ENCODE data around the gene RAPGEF1. TPM values are rescaled to one million over a fixed set of nuclear protein-coding genes. Genes with fewer than 3 reads are reported as not detected.

The RAPGEF1 gene
- total and polyA plus RNA-seq, 2 donors (not counting 1 experiment from before 2014, with no cell fraction given), result 33.3 to 42.8 TPM

DNA sequence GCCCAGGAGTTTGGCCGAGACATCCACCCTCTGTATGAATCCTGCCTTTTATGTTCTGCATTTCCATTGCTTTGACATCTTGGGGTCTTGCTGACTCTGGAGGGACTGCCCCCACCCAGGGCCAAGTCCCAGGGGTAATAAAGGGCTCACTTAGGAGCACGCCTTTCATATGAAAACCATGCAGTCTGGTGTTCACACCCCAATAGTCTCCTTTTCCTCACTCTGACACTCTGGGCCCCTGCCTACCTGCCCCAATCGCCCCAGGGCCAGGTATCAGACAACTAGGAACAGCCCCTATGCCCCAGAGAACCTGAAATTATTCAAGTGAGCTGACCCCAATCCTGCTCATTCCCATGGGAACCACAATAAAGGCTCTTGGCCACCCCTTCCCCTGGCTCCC, 33.1 kb upstream of the RAPGEF1 start:
- Histone ChIP-seq H3K27me3 (ENCODE audit: control insufficient read depth, insufficient read depth, low read length) (peaks cover 6% of the 10 kb centered on the region), H3K9me3 (ENCODE audit: control insufficient read depth, insufficient read depth, low read depth, low read length) (no peaks in the 10 kb centered on the region), H3K36me3 (ENCODE audit: control insufficient read depth, insufficient read depth, low read length) (no peaks in the 10 kb centered on the region), H3K9ac (ENCODE audit: insufficient read depth, low read length) (no peak overlapping the region), H3K27ac (ENCODE audit: insufficient read depth, low read length) (no peak overlapping the region), H3K79me2 (ENCODE audit: control insufficient read depth, insufficient read depth, low read length) (no peaks in the 10 kb centered on the region), H3K4me2 (ENCODE audit: extremely low read depth, insufficient read depth, low read length) (no peak overlapping the region), H3K4me1 (ENCODE audit: control insufficient read depth, extremely low read depth, insufficient read depth, low read length) (no peaks in the 10 kb centered on the region), H2AFZ (ENCODE audit: low read length) (no peak overlapping the region), H3K4me3 (replicated peaks in 1 of 4; ENCODE audit: control extremely low read depth in 1 of 4, insufficient read depth in 1 of 4, low read depth in 3 of 4, low read length in 4 of 4) (no peak overlapping the region), H4K20me1 (ENCODE audit: control insufficient read depth, extremely low read depth, insufficient read depth, low read length) (no peaks in the 10 kb centered on the region)
- no peak for DNase-seq (ENCODE audit: low read depth in 2 of 2)
- TF ChIP-seq EZH2 (IDR thresholded peaks at IDR 0.05; ENCODE audit: low read length, missing control alignments), result no peak
- TF ChIP-seq, protein P1, sequence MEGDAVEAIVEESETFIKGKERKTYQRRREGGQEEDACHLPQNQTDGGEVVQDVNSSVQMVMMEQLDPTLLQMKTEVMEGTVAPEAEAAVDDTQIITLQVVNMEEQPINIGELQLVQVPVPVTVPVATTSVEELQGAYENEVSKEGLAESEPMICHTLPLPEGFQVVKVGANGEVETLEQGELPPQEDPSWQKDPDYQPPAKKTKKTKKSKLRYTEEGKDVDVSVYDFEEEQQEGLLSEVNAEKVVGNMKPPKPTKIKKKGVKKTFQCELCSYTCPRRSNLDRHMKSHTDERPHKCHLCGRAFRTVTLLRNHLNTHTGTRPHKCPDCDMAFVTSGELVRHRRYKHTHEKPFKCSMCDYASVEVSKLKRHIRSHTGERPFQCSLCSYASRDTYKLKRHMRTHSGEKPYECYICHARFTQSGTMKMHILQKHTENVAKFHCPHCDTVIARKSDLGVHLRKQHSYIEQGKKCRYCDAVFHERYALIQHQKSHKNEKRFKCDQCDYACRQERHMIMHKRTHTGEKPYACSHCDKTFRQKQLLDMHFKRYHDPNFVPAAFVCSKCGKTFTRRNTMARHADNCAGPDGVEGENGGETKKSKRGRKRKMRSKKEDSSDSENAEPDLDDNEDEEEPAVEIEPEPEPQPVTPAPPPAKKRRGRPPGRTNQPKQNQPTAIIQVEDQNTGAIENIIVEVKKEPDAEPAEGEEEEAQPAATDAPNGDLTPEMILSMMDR (conservative IDR thresholded peaks at IDR 0.05 in 1 of 2, IDR thresholded peaks at IDR 0.05 in 1 of 2; ENCODE audit: low read depth in 1 of 2, low read length in 2 of 2), result no peak

DNA sequence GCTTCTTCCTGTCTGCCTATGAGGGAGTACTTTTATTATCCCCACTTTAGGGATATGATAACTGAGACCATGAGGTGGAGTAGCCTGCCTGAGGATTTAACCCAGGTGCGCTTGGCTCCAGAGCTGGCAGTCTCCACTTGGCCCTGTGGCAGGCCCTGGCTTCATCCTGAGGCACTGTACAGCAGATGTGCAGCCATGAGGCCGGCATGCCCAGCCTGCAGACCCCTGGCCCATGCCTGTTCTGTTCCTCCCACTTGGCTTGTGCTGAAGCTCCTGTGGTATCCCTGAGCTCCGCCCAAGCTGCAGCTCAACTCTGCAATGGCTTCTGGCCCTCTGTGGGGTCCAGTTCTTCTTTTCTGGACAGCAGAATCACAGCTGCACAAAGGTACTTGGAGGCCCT, 31.8 kb upstream of the RAPGEF1 start:
- Histone ChIP-seq H3K36me3 (ENCODE audit: control insufficient read depth, insufficient read depth, low read length) (no peaks in the 10 kb centered on the region), H3K27ac (ENCODE audit: insufficient read depth, low read length) (no peak overlapping the region), H3K4me1 (ENCODE audit: control insufficient read depth, extremely low read depth, insufficient read depth, low read length) (no peaks in the 10 kb centered on the region), H3K9me3 (ENCODE audit: control insufficient read depth, insufficient read depth, low read depth, low read length) (no peaks in the 10 kb centered on the region), H4K20me1 (ENCODE audit: control insufficient read depth, extremely low read depth, insufficient read depth, low read length) (no peaks in the 10 kb centered on the region), H3K4me2 (ENCODE audit: extremely low read depth, insufficient read depth, low read length) (no peak overlapping the region), H3K4me3 (replicated peaks in 1 of 4; ENCODE audit: control extremely low read depth in 1 of 4, insufficient read depth in 1 of 4, low read depth in 3 of 4, low read length in 4 of 4) (no peak overlapping the region), H3K79me2 (ENCODE audit: control insufficient read depth, insufficient read depth, low read length) (no peaks in the 10 kb centered on the region), H3K27me3 (ENCODE audit: control insufficient read depth, insufficient read depth, low read length) (peaks cover 6% of the 10 kb centered on the region), H3K9ac (ENCODE audit: insufficient read depth, low read length) (no peak overlapping the region), H2AFZ (ENCODE audit: low read length) (no peak overlapping the region)
- TF ChIP-seq, protein P1 (conservative IDR thresholded peaks at IDR 0.05 in 1 of 2, IDR thresholded peaks at IDR 0.05 in 1 of 2; ENCODE audit: low read depth in 1 of 2, low read length in 2 of 2), result no peak
- no peak for TF ChIP-seq EZH2 (IDR thresholded peaks at IDR 0.05; ENCODE audit: low read length, missing control alignments)
- no peak for DNase-seq (ENCODE audit: low read depth in 2 of 2)

DNA sequence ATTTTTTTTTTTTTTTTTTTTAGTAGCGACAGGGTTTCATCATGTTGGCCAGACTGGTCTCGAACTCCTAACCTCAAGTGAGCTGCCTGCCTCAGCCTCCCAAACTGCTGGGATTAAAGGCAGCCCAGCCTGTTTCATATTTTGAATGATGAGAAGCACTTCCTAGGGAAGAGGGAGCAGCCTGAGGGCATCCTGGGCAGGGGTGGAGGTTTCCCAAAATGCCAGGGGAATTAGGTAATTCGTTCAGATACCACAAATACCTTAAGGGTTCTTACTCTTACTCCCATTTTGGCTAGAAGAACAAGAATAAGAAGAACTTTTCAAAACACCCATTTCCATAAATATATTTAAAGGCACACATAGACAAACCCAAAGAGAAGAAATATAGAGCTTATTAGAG, 29.5 kb upstream of the RAPGEF1 start:
- H3K4me1 ChIP-seq (ENCODE audit: control insufficient read depth, extremely low read depth, insufficient read depth, low read length), result no peaks in the 10 kb centered on the region
- H4K20me1 ChIP-seq (ENCODE audit: control insufficient read depth, extremely low read depth, insufficient read depth, low read length), result no peaks in the 10 kb centered on the region
- H3K4me2 ChIP-seq (ENCODE audit: extremely low read depth, insufficient read depth, low read length), result no peak overlapping the region
- no peaks in the 10 kb centered on the region for H3K9me3 ChIP-seq (ENCODE audit: control insufficient read depth, insufficient read depth, low read depth, low read length)
- H2AFZ ChIP-seq (ENCODE audit: low read length), result no peak overlapping the region
- H3K4me3 ChIP-seq (replicated peaks in 1 of 4; ENCODE audit: control extremely low read depth in 1 of 4, insufficient read depth in 1 of 4, low read depth in 3 of 4, low read length in 4 of 4), result no peak overlapping the region
- H3K36me3 ChIP-seq (ENCODE audit: control insufficient read depth, insufficient read depth, low read length), result no peaks in the 10 kb centered on the region
- peak in 1 of 2 donors; percentile 7 for DNase-seq (ENCODE audit: low read depth in 2 of 2)
- H3K9ac ChIP-seq (ENCODE audit: insufficient read depth, low read length), result no peak overlapping the region
- no peak overlapping the region for H3K27ac ChIP-seq (ENCODE audit: insufficient read depth, low read length)
- TF ChIP-seq, protein P1 (conservative IDR thresholded peaks at IDR 0.05 in 1 of 2, IDR thresholded peaks at IDR 0.05 in 1 of 2; ENCODE audit: low read depth in 1 of 2, low read length in 2 of 2), result no peak
- no peak for TF ChIP-seq EZH2 (IDR thresholded peaks at IDR 0.05; ENCODE audit: low read length, missing control alignments)
- H3K27me3 ChIP-seq (ENCODE audit: control insufficient read depth, insufficient read depth, low read length), result peaks cover 17% of the 10 kb centered on the region
- H3K79me2 ChIP-seq (ENCODE audit: control insufficient read depth, insufficient read depth, low read length), result no peaks in the 10 kb centered on the region

Data from fibroblast of lung (primary cell).